ENCODE data around the gene TRMT1.

Gene TRMT1

GRCh38 chr19:13128583-13128982 lies 12.0 kb upstream of the TRMT1 start:
- Mint-ChIP-seq H3K27ac (peak overlapping the region; percentile 83), H3K27me3 (ENCODE audit: low read depth, poor library complexity) (no peaks in the 10 kb centered on the region), H3K4me3 (no peak overlapping the region), H3K4me1 (peaks cover 28% of the 10 kb centered on the region), H3K9me3 (no peaks in the 10 kb centered on the region), H3K36me3 (ENCODE audit: low read depth) (peaks cover 27% of the 10 kb centered on the region)
- TF ChIP-seq, protein P1, sequence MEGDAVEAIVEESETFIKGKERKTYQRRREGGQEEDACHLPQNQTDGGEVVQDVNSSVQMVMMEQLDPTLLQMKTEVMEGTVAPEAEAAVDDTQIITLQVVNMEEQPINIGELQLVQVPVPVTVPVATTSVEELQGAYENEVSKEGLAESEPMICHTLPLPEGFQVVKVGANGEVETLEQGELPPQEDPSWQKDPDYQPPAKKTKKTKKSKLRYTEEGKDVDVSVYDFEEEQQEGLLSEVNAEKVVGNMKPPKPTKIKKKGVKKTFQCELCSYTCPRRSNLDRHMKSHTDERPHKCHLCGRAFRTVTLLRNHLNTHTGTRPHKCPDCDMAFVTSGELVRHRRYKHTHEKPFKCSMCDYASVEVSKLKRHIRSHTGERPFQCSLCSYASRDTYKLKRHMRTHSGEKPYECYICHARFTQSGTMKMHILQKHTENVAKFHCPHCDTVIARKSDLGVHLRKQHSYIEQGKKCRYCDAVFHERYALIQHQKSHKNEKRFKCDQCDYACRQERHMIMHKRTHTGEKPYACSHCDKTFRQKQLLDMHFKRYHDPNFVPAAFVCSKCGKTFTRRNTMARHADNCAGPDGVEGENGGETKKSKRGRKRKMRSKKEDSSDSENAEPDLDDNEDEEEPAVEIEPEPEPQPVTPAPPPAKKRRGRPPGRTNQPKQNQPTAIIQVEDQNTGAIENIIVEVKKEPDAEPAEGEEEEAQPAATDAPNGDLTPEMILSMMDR (IDR thresholded peaks at IDR 0.05): no peak
- DNase-seq: no peak

DNA sequence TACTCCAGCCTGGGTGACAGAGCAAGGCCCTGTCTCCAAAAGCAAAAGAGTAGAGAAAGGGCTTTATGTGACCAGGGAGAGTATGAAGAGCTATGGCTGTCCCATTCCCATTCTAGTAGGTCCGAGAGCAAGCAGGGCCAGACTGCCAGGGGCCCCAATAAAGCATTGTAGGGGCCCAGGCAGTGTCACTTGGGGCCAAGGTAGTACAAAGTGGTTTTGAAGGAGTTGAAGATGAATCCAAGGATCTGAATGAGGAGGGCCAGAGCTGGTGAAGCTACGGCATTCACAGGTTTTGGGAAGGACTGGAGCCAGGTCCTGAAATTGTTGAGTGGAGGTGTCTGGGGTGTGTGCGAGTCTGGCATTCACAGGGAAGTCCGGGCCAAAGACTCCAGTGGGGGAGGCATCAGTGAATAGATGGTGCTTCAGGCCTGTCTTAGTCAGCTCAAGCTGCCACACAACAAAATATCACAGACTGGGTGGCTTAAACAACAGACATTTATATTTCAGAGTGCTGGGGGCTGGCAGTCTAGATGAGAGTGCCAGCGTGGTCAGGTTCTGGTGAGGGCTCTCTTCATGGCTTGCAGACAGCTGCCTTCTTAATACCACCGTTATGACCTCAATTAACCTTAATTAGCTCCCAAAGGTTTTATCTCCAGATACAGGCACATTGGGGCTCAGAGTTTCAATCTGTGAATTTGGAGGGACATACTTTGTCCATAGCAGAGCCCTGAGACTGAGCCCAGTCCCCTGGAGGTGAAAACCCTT lies 11.5 kb upstream of the TRMT1 start:
- Mint-ChIP-seq H3K36me3 (ENCODE audit: low read depth) (peaks cover 21% of the 10 kb centered on the region), H3K27me3 (ENCODE audit: low read depth, poor library complexity) (no peaks in the 10 kb centered on the region), H3K27ac (peak overlapping the region; percentile 83), H3K9me3 (no peaks in the 10 kb centered on the region), H3K4me3 (no peak overlapping the region), H3K4me1 (peaks cover 32% of the 10 kb centered on the region)
- no peak for DNase-seq
- TF ChIP-seq, protein P1 (IDR thresholded peaks at IDR 0.05): no peak

- Mint-ChIP-seq H3K27me3 (ENCODE audit: low read depth, poor library complexity) (no peaks in the 10 kb centered on the region), H3K36me3 (ENCODE audit: low read depth) (peaks cover 16% of the 10 kb centered on the region), H3K4me1 (peaks cover 42% of the 10 kb centered on the region), H3K27ac (peak overlapping the region; percentile 39), H3K9me3 (no peaks in the 10 kb centered on the region), H3K4me3 (no peak overlapping the region)
- no peak for DNase-seq
- TF ChIP-seq, protein P1 (IDR thresholded peaks at IDR 0.05): no peak
These were observed 10.5 kb upstream of the TRMT1 start for GRCh38 chr19:13127051-13127450.

DNA sequence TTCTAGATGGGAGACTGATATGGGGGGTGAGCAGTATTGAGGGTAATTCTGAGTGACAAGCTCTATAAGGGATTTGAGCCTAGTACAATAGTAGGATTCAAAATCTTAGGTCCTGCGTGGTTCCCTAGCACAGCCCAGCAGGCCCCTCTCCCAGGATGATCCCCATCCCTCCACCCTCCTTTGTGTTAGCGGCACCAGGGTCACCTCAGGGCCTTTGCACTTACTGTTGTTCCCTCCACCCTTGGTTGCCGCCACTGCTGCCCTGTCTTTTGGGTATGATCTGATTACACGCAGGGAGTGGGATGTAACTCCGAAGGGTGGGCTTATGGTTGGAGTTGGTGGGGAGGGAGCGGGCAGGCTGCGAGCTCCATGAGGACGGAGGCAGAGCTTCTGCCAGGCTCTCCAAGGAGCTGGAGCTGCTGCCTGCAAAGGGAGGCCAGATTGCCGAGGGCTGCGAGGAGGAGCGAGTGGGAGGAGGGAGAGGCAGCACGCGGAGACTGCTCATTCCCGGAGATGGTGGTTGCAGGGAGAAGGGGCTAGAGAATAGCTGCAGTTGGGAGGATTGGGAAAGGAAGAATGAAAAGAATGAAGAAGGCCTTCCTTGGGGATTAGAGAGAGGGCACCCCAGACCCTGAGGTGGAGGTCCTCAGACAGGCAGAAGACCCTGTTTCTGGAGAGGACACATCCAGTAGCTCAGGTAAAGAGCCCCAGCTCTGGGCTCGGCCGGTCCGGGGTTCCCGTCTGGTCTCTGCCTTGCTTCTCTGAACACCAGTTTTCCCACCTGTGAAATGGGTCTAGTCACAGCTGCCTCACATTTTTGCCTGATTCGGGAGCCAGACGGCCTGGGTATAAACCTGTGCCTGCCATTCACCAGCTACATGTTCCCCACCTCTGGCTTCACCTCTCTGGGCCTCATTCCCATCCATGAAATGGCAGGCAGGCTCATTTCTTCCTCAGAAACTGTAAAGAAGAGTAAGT lies 6.7 kb upstream of the TRMT1 start:
- H3K4me1 Mint-ChIP-seq: peaks cover 67% of the 10 kb centered on the region
- peaks cover 15% of the 10 kb centered on the region for H3K36me3 Mint-ChIP-seq (ENCODE audit: low read depth)
- H3K27ac Mint-ChIP-seq: peak overlapping the region; percentile 87
- DNase-seq: no peak
- H3K4me3 Mint-ChIP-seq: no peak overlapping the region
- H3K27me3 Mint-ChIP-seq (ENCODE audit: low read depth, poor library complexity): no peaks in the 10 kb centered on the region
- H3K9me3 Mint-ChIP-seq: no peaks in the 10 kb centered on the region
- TF ChIP-seq, protein P1 (IDR thresholded peaks at IDR 0.05): no peak

DNA sequence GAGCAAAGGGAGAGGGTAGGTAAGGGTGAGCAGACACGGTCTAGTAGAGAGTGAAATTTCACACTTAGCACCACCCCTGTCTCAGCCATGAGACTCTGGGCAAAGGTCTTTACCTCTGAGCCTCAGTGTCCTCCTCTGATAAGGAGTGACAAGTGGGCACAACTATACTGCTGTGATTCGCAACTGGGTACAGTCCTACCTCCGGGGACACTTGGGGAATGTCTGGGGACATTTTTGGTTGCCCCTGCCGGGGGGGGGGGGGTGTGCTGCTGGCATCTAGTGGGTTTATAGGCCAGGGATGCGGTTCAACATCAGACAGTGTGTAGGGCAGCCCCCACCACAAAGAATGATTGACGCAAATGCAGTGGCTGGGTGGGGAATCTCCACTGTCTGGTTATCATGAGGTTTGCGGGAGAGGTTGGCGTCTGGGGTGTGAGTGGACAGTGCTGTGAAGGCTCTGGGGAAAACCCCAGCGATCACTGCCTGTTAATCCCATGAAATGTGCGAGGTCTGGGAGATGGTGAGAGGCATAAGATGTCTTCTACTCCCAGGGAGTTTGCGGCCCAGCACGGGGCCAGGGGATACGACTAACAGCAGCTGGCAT lies 5.8 kb upstream of the TRMT1 start:
- no peaks in the 10 kb centered on the region for H3K27me3 Mint-ChIP-seq (ENCODE audit: low read depth, poor library complexity)
- TF ChIP-seq, protein P1 (IDR thresholded peaks at IDR 0.05): no peak
- peak overlapping the region; percentile 87 for H3K27ac Mint-ChIP-seq
- DNase-seq: no peak
- no peaks in the 10 kb centered on the region for H3K9me3 Mint-ChIP-seq
- peaks cover 15% of the 10 kb centered on the region for H3K36me3 Mint-ChIP-seq (ENCODE audit: low read depth)
- H3K4me1 Mint-ChIP-seq: peaks cover 58% of the 10 kb centered on the region
- peak overlapping the region; percentile 54 for H3K4me3 Mint-ChIP-seq
